Activated B cell treated with CpG ODN at 0.5 μM for 24 hours (primary cell): ENCODE measurements around the gene PPP1R15A. TPM values are rescaled to one million over a fixed set of nuclear protein-coding genes. Genes with fewer than 3 reads are reported as not detected.

Source experiments
- ATAC-seq: fragments of 200-7000 bp; cut with Tn5 transposase; one replicate; pipeline ENCODE4 v1.10.0; 2021; ENCODE audit warnings: low read depth, mild to moderate bottlenecking, moderate library complexity
- CTCF ChIA-PET: fragments of 350-600 bp; sonication (Branson Sonifier 250); formaldehyde crosslinking; loops from one replicate; lab custom pipeline; 2021; ENCODE audit warnings: antibody characterized with exemption; lab: Charles Lee
- POLR2A ChIA-PET: fragments of 350-600 bp; sonication (Branson Sonifier 250); formaldehyde crosslinking; loops from one replicate; lab custom pipeline; 2021; ENCODE audit warnings: antibody characterized with exemption; lab: Charles Lee
- DNase-seq: peaks from one replicate; pipeline ENCODE4 v3.0.0; 2022
- H3K27ac Mint-ChIP-seq: one replicate; pipeline ENCODE4 v1.8.0; 2020; ENCODE audit warnings: mixed read lengths
- H3K27me3 Mint-ChIP-seq: one replicate; pipeline ENCODE4 v1.8.0; 2021; ENCODE audit warnings: mixed read lengths
- H3K36me3 Mint-ChIP-seq: one replicate; pipeline ENCODE4 v1.8.0; 2021; ENCODE audit warnings: low read depth, mixed read lengths
- H3K4me1 Mint-ChIP-seq: one replicate; pipeline ENCODE4 v1.8.0; 2021; ENCODE audit warnings: mixed read lengths
- H3K4me3 Mint-ChIP-seq: one replicate; pipeline ENCODE4 v1.8.0; 2020; ENCODE audit warnings: mild to moderate bottlenecking, mixed read lengths
- H3K9me3 Mint-ChIP-seq: one replicate; pipeline ENCODE4 v1.8.0; 2020; ENCODE audit warnings: mixed read lengths
- CTCF ChIP-seq: fragments of 200-600 bp; IDR thresholded peaks from one replicate; pipeline ENCODE4 v1.8.0; 2022; ENCODE audit warnings: antibody characterized with exemption, mild to moderate bottlenecking
- intact Hi-C: fragments of 100-400 bp; cut with micrococcal nuclease; formaldehyde crosslinking; loops from one replicate; pipeline ENCODE4 v1.15.1; 2024
- total RNA-seq: library from RNA; stranded (reverse); gene quantifications from 2 replicates; pipeline ENCODE4 v1.2.3, GENCODE V29; 2022

PPP1R15A gene
- total RNA-seq, 1 donor from 2014 or later, result 123 TPM

GRCh38 chr19:48861313-48861712 lies 10.9 kb upstream of the PPP1R15A start:
- intact Hi-C loops, result no loop called here
- TF ChIP-seq CTCF, result no peak
- no peaks in the 10 kb centered on the region for H3K36me3 Mint-ChIP-seq
- POLR2A ChIA-PET, result no interaction called here
- no peaks in the 10 kb centered on the region for H3K9me3 Mint-ChIP-seq
- no peak overlapping the region for H3K27ac Mint-ChIP-seq
- CTCF ChIA-PET, result interaction anchor here (0.7 to 0.8 kb wide), 2 partner anchors 18 to 71 kb away, joined by 4 to 5 read pairs; no protein-coding TSS in a partner anchor
- H3K4me1 Mint-ChIP-seq, result peaks cover 8% of the 10 kb centered on the region
- DNase-seq (no peak), ATAC-seq (no peak)
- H3K27me3 Mint-ChIP-seq, result no peaks in the 10 kb centered on the region
- H3K4me3 Mint-ChIP-seq, result no peak overlapping the region

GRCh38 chr19:48862827-48863226 lies 9.4 kb upstream of the PPP1R15A start:
- TF ChIP-seq CTCF, result no peak
- H3K27me3 Mint-ChIP-seq, result no peaks in the 10 kb centered on the region
- ChIA-PET CTCF (no interaction called here), POLR2A (interaction anchor here (1.6 kb wide), 1 partner anchor 9 kb away, joined by 4 read pairs; the partner anchor contains the start of gene PPP1R15A)
- no peak overlapping the region for H3K27ac Mint-ChIP-seq
- H3K9me3 Mint-ChIP-seq, result no peaks in the 10 kb centered on the region
- peaks cover 10% of the 10 kb centered on the region for H3K4me1 Mint-ChIP-seq
- no peaks in the 10 kb centered on the region for H3K36me3 Mint-ChIP-seq
- H3K4me3 Mint-ChIP-seq, result no peak overlapping the region
- DNase-seq (no peak), ATAC-seq (no peak)
- intact Hi-C loops, result no loop called here

GRCh38 chr19:48866692-48867091 lies 5.5 kb upstream of the PPP1R15A start:
- Mint-ChIP-seq H3K4me3 (no peak overlapping the region), H3K27ac (no peak overlapping the region), H3K9me3 (no peaks in the 10 kb centered on the region), H3K27me3 (no peaks in the 10 kb centered on the region), H3K4me1 (peaks cover 3% of the 10 kb centered on the region), H3K36me3 (no peaks in the 10 kb centered on the region)
- ChIA-PET CTCF (no interaction called here), POLR2A (no interaction called here)
- TF ChIP-seq CTCF, result no peak
- ATAC-seq, result no peak
- intact Hi-C loops, result no loop called here
- no peak for DNase-seq

GRCh38 chr19:48867123-48867745 lies 5.0 kb upstream of the PPP1R15A start:
- ATAC-seq (no peak), DNase-seq (no peak)
- CTCF ChIA-PET, result no interaction called here
- H3K27ac Mint-ChIP-seq, result no peak overlapping the region
- H3K9me3 Mint-ChIP-seq, result no peaks in the 10 kb centered on the region
- peaks cover 1% of the 10 kb centered on the region for H3K36me3 Mint-ChIP-seq
- no peak for TF ChIP-seq CTCF
- POLR2A ChIA-PET, result interaction anchor here (0.8 kb wide), 1 partner anchor 40 kb away, joined by 3 read pairs; no protein-coding TSS in a partner anchor
- H3K4me3 Mint-ChIP-seq, result no peak overlapping the region
- no peaks in the 10 kb centered on the region for H3K27me3 Mint-ChIP-seq
- intact Hi-C loops, result no loop called here
- H3K4me1 Mint-ChIP-seq, result peaks cover 6% of the 10 kb centered on the region

- no peak for DNase-seq
- Mint-ChIP-seq H3K4me1 (peaks cover 6% of the 10 kb centered on the region), H3K4me3 (no peak overlapping the region), H3K27ac (no peak overlapping the region), H3K27me3 (no peaks in the 10 kb centered on the region), H3K9me3 (no peaks in the 10 kb centered on the region), H3K36me3 (peaks cover 6% of the 10 kb centered on the region)
- intact Hi-C loops, result no loop called here
- no peak for ATAC-seq
- CTCF ChIA-PET, result interaction anchor here (1.0 kb wide), 1 partner anchor 103 kb away, joined by 4 read pairs; no protein-coding TSS in a partner anchor
- POLR2A ChIA-PET, result interaction anchor here (0.7 to 0.8 kb wide), 2 partner anchors 40 to 103 kb away, joined by 3 to 9 read pairs; no protein-coding TSS in a partner anchor
- TF ChIP-seq CTCF, result no peak
Measured at GRCh38 chr19:48867746-48868113, 4.5 kb upstream of the PPP1R15A start.
